HepG2 (cell line): ENCODE data around the gene LITAF. TPM values are rescaled to one million over a fixed set of nuclear protein-coding genes. Genes with fewer than 3 reads are reported as not detected.

Experiments
- ATAC-seq: fragments of 200-7000 bp; cut with Tn5 transposase; 3 replicates; pipeline ENCODE4 v1.9.1; 2020; ENCODE audit warnings: mild to moderate bottlenecking, moderate library complexity
- Bru-seq: library from RNA; stranded (reverse); fragments of 400-500 nt; gene quantifications from one replicate; lab custom pipeline; 2021; lab: Mats Ljungman, UMichigan
- BruChase-seq, 2 experiments: library from RNA; stranded (reverse); fragments of 400-500 nt; gene quantifications; one replicate each; lab custom pipeline; 2021; lab: Mats Ljungman, UMichigan
- BruUV-seq: library from RNA; stranded (reverse); fragments of 400-500 nt; replicated peaks from 2 replicates; lab custom pipeline; 2021; lab: Mats Ljungman, UMichigan
- CTCF ChIA-PET: fragments of 300-600 bp; formaldehyde crosslinking; extraction: SDS; loops from one replicate; lab custom pipeline; 2021; ENCODE audit warnings: low total read pairs, inconsistent platforms, low intra/inter-chr PET ratio; lab: Yijun Ruan, JAX
- POLR2A ChIA-PET: fragments of 350-600 bp; sonication (Branson Sonifier 250); formaldehyde crosslinking; loops from one replicate; lab custom pipeline; 2020; ENCODE audit warnings: antibody characterized with exemption, inconsistent platforms; lab: Yijun Ruan, JAX
- DNase-seq: peaks from one replicate; pipeline ENCODE4 v3.0.0-alpha.2; 2015; ENCODE audit warnings: low spot score
- FAIRE-seq: peaks from 3 replicates; lab custom pipeline; 2011; peaks lifted over from hg19 to GRCh38; lab: Jason Lieb, UNC
- H2AFZ ChIP-seq: one replicate; pipeline ENCODE4 v1.6.1; 2011; ENCODE audit warnings: low read length, inconsistent platforms
- H3K27ac ChIP-seq: fragments of 300-600 bp; 3 replicates; pipeline ENCODE4 v1.8.0; 2011; ENCODE audit warnings: mixed run types, mild to moderate bottlenecking, mixed read lengths, low read length, inconsistent platforms; ENCODE audit not compliant: insufficient read depth; ENCODE audit errors: extremely low read length
- H3K27me3 ChIP-seq, 2 experiments: fragments of 200-600 bp in 1 of 2; 2 replicates in 1 of 2; 3 replicates in 1 of 2; pipeline versions ENCODE4 v1.6.0 to v1.8.0; 2011; ENCODE audit warnings: low read length in 2 of 2, mild to moderate bottlenecking in 2 of 2, moderate library complexity in 2 of 2, inconsistent platforms in 1 of 2; ENCODE audit not compliant: insufficient read depth in 2 of 2, control insufficient read depth in 1 of 2
- H3K36me3 ChIP-seq, 2 experiments: fragments of 200-600 bp in 1 of 2; replicated peaks in 1 of 2; 2 replicates in 1 of 2; 3 replicates in 1 of 2; pipeline versions ENCODE4 v1.5.1 to v1.8.0; 2011; ENCODE audit warnings: low read length in 2 of 2, inconsistent platforms in 1 of 2; ENCODE audit not compliant: insufficient read depth in 2 of 2, control insufficient read depth in 1 of 2
- H3K4me1 ChIP-seq: 2 replicates; pipeline ENCODE4 v1.5.1; 2012; ENCODE audit warnings: low read length, inconsistent platforms; ENCODE audit not compliant: insufficient read depth
- H3K4me2 ChIP-seq: 2 replicates; pipeline ENCODE4 v1.6.0; 2011; ENCODE audit warnings: low read depth, low read length, inconsistent platforms
- H3K4me3 ChIP-seq, 3 experiments: fragments of 200-600 bp in 1 of 3; sonication (generic), shearing (Covaris generic) in 1 of 3; replicated peaks in 1 of 3; 2 replicates each; pipeline ENCODE4 v1.5.1; 2011 to 2016; ENCODE audit warnings: low read length in 3 of 3, inconsistent platforms in 2 of 3, low read depth in 2 of 3, mild to moderate bottlenecking in 2 of 3, control low read depth in 1 of 3, mixed read lengths in 1 of 3; ENCODE audit not compliant: insufficient read depth in 1 of 3
- H3K79me2 ChIP-seq: one replicate; pipeline ENCODE4 v1.6.1; 2011; ENCODE audit warnings: low read length, inconsistent platforms; ENCODE audit not compliant: insufficient read depth
- H3K9ac ChIP-seq: 2 replicates; pipeline ENCODE4 v1.6.0; 2011; ENCODE audit warnings: mild to moderate bottlenecking, low read depth, low read length, inconsistent platforms; ENCODE audit not compliant: insufficient read depth
- H3K9me3 ChIP-seq: 2 replicates; pipeline ENCODE4 v1.5.1; 2012; ENCODE audit warnings: mild to moderate bottlenecking, low read length
- H4K20me1 ChIP-seq: 2 replicates; pipeline ENCODE4 v1.6.0; 2011; ENCODE audit warnings: inconsistent platforms, mild to moderate bottlenecking, low read length, moderate library complexity; ENCODE audit not compliant: insufficient read depth
- FOXO1 ChIP-seq: sonication (generic); formaldehyde crosslinking; IDR thresholded peaks from 2 replicates; pipeline ENCODE4 v1.4.0; 2020; ENCODE audit warnings: missing genetic modification reagents
- IRX3 ChIP-seq: sonication (generic); formaldehyde crosslinking; IDR thresholded peaks from 2 replicates; pipeline ENCODE4 v1.8.1; 2023; ENCODE audit warnings: mild to moderate bottlenecking, low read depth, missing genetic modification reagents, borderline replicate concordance
- KDM2A ChIP-seq: sonication (generic); formaldehyde crosslinking; IDR thresholded peaks from 2 replicates; pipeline ENCODE4 v1.4.0; 2020; ENCODE audit warnings: low read depth, missing genetic modification reagents, borderline replicate concordance
- NFE2L1 ChIP-seq: sonication (generic); formaldehyde crosslinking; IDR thresholded peaks from 2 replicates; pipeline ENCODE4 v1.4.0; 2020; ENCODE audit warnings: missing genetic modification reagents, mild to moderate bottlenecking, borderline replicate concordance
- SOX6 ChIP-seq, 2 experiments: fragments of 450-650 bp in 1 of 2; sonication (generic) in 1 of 2; formaldehyde crosslinking in 1 of 2; IDR thresholded peaks; 2 replicates each; pipeline versions ENCODE4 v1.4.0 to v1.6.1; 2017 to 2020; ENCODE audit warnings: antibody characterized with exemption in 1 of 2, mild to moderate bottlenecking in 1 of 2, missing genetic modification reagents in 1 of 2
- TBX2 ChIP-seq: sonication (generic); formaldehyde crosslinking; IDR thresholded peaks from 2 replicates; pipeline ENCODE4 v1.5.0; 2020; ENCODE audit warnings: missing genetic modification reagents, mild to moderate bottlenecking, borderline replicate concordance
- ZBTB44 ChIP-seq: sonication (generic); formaldehyde crosslinking; IDR thresholded peaks from 2 replicates; pipeline ENCODE4 v1.4.0; 2020; ENCODE audit warnings: missing genetic modification reagents
- ZFAT ChIP-seq: sonication (generic); formaldehyde crosslinking; conservative IDR thresholded peaks from 2 replicates; pipeline ENCODE4 v1.8.1; 2023; ENCODE audit warnings: missing genetic modification reagents, inconsistent platforms
- ZNF296 ChIP-seq: sonication (generic); formaldehyde crosslinking; conservative IDR thresholded peaks from 2 replicates; pipeline ENCODE4 v1.5.0; 2020; ENCODE audit warnings: mild to moderate bottlenecking, missing genetic modification reagents
- ZNF335 ChIP-seq: sonication (generic); formaldehyde crosslinking; IDR thresholded peaks from 2 replicates; pipeline ENCODE4 v1.4.0; 2020; ENCODE audit warnings: missing genetic modification reagents
- ZNF597 ChIP-seq: sonication (generic); formaldehyde crosslinking; IDR thresholded peaks from 2 replicates; pipeline ENCODE4 v1.5.0; 2020; ENCODE audit warnings: missing genetic modification reagents
- WGBS: methylation state at CpG from one replicate; pipeline ENCODE4 v1.1.6; 2017; ENCODE audit warnings: low lambda C conversion rate; 5-methylcytosine and 5-hydroxymethylcytosine counted together
- in situ Hi-C: cut with HindIII; loops from 2 replicates; pipeline ENCODE4 v1.10.0; 2017; ENCODE audit warnings: low pct_unique_long_range_greater_than_20kb; ENCODE audit not compliant: extremely low pct_ligation_motif_present
- intact Hi-C: fragments of 100-400 bp; cut with micrococcal nuclease; formaldehyde crosslinking; loops from one replicate; pipeline ENCODE4 v1.10.0; 2022; ENCODE audit not compliant: unreplicated experiment
- long read RNA-seq, 2 experiments: library from RNA in 1 of 2; library from polyadenylated mRNA in 1 of 2; stranded (forward) in 1 of 2; unstranded in 1 of 2; transcript quantifications; one replicate each; pipeline ENCODE4 v2.0.0, GENCODE V29; 2019 to 2022
- polyA minus RNA-seq, 3 experiments: library from RNA; depleted of rRNA, polyadenylated mRNA; stranded (reverse); fragments of >200 nt; gene quantifications; 2 replicates each; pipeline ENCODE4 v1.2.3, GENCODE V29; 2011; ENCODE audit warnings: low replicate concordance in 1 of 3
- polyA plus RNA-seq, 8 experiments: library from polyadenylated mRNA; depleted of rRNA in 3 of 8; stranded (reverse) in 7 of 8; unstranded in 1 of 8; fragments of >200 nt; fragmentation: Illumina TruSeq in 4 of 8; extraction: Trizol in 4 of 8; gene quantifications; 2 replicates each; pipeline versions ENCODE4 v1.2.1 to v1.2.3, GENCODE V29; 2011 to 2016; ENCODE audit warnings: low read depth in 4 of 8, missing spikeins in 1 of 8, mixed read lengths in 1 of 8; ENCODE audit not compliant: insufficient read depth in 1 of 8
- total RNA-seq, 5 experiments: library from RNA; depleted of rRNA; stranded (reverse); fragments of >200 nt; fragmentation: Illumina TruSeq; extraction: Trizol; gene quantifications; 2 replicates each; pipeline ENCODE4 v1.2.3, GENCODE V29; 2016; ENCODE audit warnings: low read depth in 1 of 5

The LITAF gene
- 141 and 186 TPM in 2 replicates for total RNA-seq (2016; rRNA removed; fragmentation: Illumina TruSeq; extraction: Trizol)
- 30.0 and 32.3 TPM in 2 replicates for total RNA-seq (2016; cell fraction: cytosol; rRNA removed; fragmentation: Illumina TruSeq; extraction: Trizol; ENCODE audit: low read depth)
- total RNA-seq (2016; cell fraction: insoluble cytoplasmic fraction; rRNA removed; fragmentation: Illumina TruSeq; extraction: Trizol), result 139 and 174 TPM in 2 replicates
- 118 and 119 TPM in 2 replicates for total RNA-seq (2016; cell fraction: membrane; rRNA removed; fragmentation: Illumina TruSeq; extraction: Trizol)
- total RNA-seq (2016; cell fraction: nucleus; rRNA removed; fragmentation: Illumina TruSeq; extraction: Trizol), result 60.6 and 72.1 TPM in 2 replicates
- 80.1 and 95.5 TPM in 2 replicates for polyA plus RNA-seq (2011; rRNA removed)
- polyA plus RNA-seq (2011; cell fraction: cytosol; rRNA removed), result 121 and 137 TPM in 2 replicates
- polyA plus RNA-seq (2011; cell fraction: nucleus; rRNA removed), result 61.9 and 67.8 TPM in 2 replicates
- polyA plus RNA-seq (2012), result 113 and 128 TPM in 2 replicates
- polyA plus RNA-seq (2016; cell fraction: cytosol; fragmentation: Illumina TruSeq; extraction: Trizol; ENCODE audit: low read depth), result 48.2 and 51.8 TPM in 2 replicates
- polyA plus RNA-seq (2016; cell fraction: insoluble cytoplasmic fraction; fragmentation: Illumina TruSeq; extraction: Trizol; ENCODE audit: low read depth), result 322 and 369 TPM in 2 replicates
- polyA plus RNA-seq (2016; cell fraction: membrane; fragmentation: Illumina TruSeq; extraction: Trizol; ENCODE audit: low read depth), result 139 and 153 TPM in 2 replicates
- 125 and 129 TPM in 2 replicates for polyA plus RNA-seq (2016; cell fraction: nucleus; fragmentation: Illumina TruSeq; extraction: Trizol; ENCODE audit: insufficient read depth, low read depth)
- polyA minus RNA-seq (2011; rRNA and poly(A)+ RNA removed; ENCODE audit: low replicate concordance), result 155 and 250 TPM in 2 replicates
- 71.1 and 86.5 TPM in 2 replicates for polyA minus RNA-seq (2011; cell fraction: cytosol; rRNA and poly(A)+ RNA removed)
- 45.8 and 58.4 TPM in 2 replicates for polyA minus RNA-seq (2011; cell fraction: nucleus; rRNA and poly(A)+ RNA removed)
- percentile 62 among the genes with signal in this experiment for Bru-seq, nascent RNA
- percentile 82 among the genes with signal in this experiment for BruChase-seq, experiment 1, labeled RNA remaining after a 6-hour chase
- BruChase-seq, experiment 2, labeled RNA remaining after a 2-hour chase, result percentile 74 among the genes with signal in this experiment
- long read RNA-seq, experiment 1, transcript LITAF-221 (4 exons, 2,467 nt), result major isoform, 195 of 272 reads
- long read RNA-seq, experiment 1, transcript LITAF-205 (4 exons, 1,118 nt), result minor isoform, 18 of 272 reads
- long read RNA-seq, experiment 1, partial matches to known transcripts, result 32 of 272 reads
- long read RNA-seq, experiment 1, other reads (novel, unspliced or antisense), result 23 of 272 reads
- long read RNA-seq, experiment 2, transcript LITAF-221 (4 exons, 2,467 nt), result major isoform, 97 of 416 reads
- long read RNA-seq, experiment 2, partial matches to known transcripts, result 60 of 416 reads
- long read RNA-seq, experiment 2, other reads (novel, unspliced or antisense), result 251 of 416 reads

DNA sequence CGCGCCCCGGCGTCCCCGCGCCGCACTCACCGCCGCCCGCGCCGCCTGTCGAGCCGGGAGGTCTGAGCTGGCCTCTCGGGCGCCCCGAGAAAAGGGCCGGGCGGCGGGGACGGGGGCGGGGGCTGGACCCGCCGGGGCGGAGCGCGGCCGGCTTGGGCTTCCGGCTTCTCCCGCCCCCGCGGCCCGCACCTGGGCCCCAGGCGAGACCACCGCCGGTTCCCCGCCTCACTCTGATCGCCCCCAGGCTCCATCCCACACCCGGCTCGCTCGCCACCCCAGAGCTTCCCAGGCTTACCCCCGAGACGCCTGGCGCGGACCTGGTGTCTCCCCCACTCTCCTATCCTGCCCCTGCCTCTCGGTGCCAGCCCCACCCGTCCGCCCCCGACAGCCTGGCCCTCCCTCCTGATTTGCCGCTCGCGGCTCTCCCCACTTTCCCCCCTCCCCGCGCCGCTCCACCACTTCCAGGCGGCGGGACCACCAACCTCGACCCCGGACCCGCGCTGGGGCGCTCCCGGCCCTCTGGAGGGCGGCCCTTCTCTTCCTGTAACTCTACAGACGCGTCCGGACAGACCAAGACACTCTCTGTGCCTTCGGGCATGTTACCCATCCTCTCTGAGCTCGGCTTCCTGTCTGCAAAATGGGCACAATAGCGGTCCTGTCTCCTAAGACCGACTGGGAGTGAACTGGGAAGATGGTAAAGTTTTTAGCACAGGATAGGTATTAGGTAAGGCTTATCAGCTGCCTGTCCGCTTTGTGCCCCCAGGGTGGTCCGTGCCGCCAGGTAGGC, at the start of gene LITAF:
TSS of gene LITAF (minus strand) at position 64 of the 787 bp plus-strand sequence. CDS start 30,189 bp downstream, outside the sequence.
- peak within 1 kb of the TSS; percentile 81 for H3K9ac ChIP-seq
- peaks cover 0 to 21% of the 10 kb centered on the region in 2 experiments; a peak in 2 of 5 replicates for H3K27me3 ChIP-seq
- H2AFZ ChIP-seq, result peak within 1 kb of the TSS; percentile 75
- DNase-seq (no peak), ATAC-seq (peak; percentile 80), FAIRE-seq (no peak)
- H3K27ac ChIP-seq, result peak within 1 kb of the TSS; percentile 57
- peaks cover 15% of the 10 kb centered on the region for H4K20me1 ChIP-seq
- H3K79me2 ChIP-seq, result peaks cover 44% of the 10 kb centered on the region
- H3K4me2 ChIP-seq, result peak within 1 kb of the TSS; percentile 93
- peaks cover 4% of the 10 kb centered on the region; the same call in 1 of the 2 replicates for H3K9me3 ChIP-seq
- CTCF ChIA-PET, result interaction anchor here (2.1 kb wide), 1 partner anchor 55 kb away, joined by 6 read pairs; no protein-coding TSS in a partner anchor
- no peaks in the 10 kb centered on the region for H3K36me3 ChIP-seq
- no TSS peak for BruUV-seq
- under 1% methylated on average over 61 of the region's 74 CpGs for WGBS
- intact Hi-C loops (loop anchor here (5.0 to 10.0 kb wide), 2 partner anchors 55 to 208 kb away; partner anchors contain the start of gene ZC3H7A), in situ Hi-C loops (no loop called here)
- H3K4me3 ChIP-seq, result peak within 1 kb of the TSS; percentile 73 to 96 (median 96)
- POLR2A ChIA-PET, result interaction anchor here (0.6 to 3.1 kb wide), 9 partner anchors 8 to 469 kb away, joined by 3 to 54 read pairs (median 6); partner anchors contain the start of gene ZC3H7A
- peaks cover 47% of the 10 kb centered on the region for H3K4me1 ChIP-seq
- 0 out of 2 replicates have a peak, but pooled peaks have one; percentile 17 for TF ChIP-seq ZNF597 (CRISPR knock-in tag)
- peak; percentile 18 for TF ChIP-seq ZNF335 (CRISPR knock-in tag)
- TF ChIP-seq ZBTB44 (CRISPR knock-in tag), result peak; percentile 25; the same call in 1 of the 2 replicates
- TF ChIP-seq SOX6 (IDR thresholded peaks at IDR 0.05), result no peak
- peak; percentile 41; the same call in 1 of the 2 replicates for TF ChIP-seq SOX6 (CRISPR knock-in tag; IDR thresholded peaks at IDR 0.05)
- TF ChIP-seq TBX2, result peak; percentile 87
- TF ChIP-seq ZNF296 (CRISPR knock-in tag), result no peak
- TF ChIP-seq ZFAT (CRISPR knock-in tag), result no peak
- TF ChIP-seq FOXO1, result peak; percentile 60
- 0 out of 2 replicates have a peak, but pooled peaks have one; percentile 58 for TF ChIP-seq NFE2L1
- TF ChIP-seq KDM2A (CRISPR knock-in tag), result peak; percentile 91
- peak; percentile 57; the same call in 1 of the 2 replicates for TF ChIP-seq IRX3 (CRISPR knock-in tag)
